SU-DHL-6 (cell line): Measurements from ENCODE around the gene CHRM3.

Experiments used
- H2AFZ ChIP-seq: fragments of 200-600 bp; sonication (generic); 2 replicates; pipeline ENCODE4 v1.6.1; 2014; ENCODE audit warnings: low read depth, mild to moderate bottlenecking, moderate library complexity, mixed read lengths, antibody characterized with exemption, low read length; ENCODE audit not compliant: severe bottlenecking
- H3F3A ChIP-seq: fragments of 200-600 bp; shearing (Covaris generic); 2 replicates; pipeline ENCODE4 v1.6.0; 2016; ENCODE audit warnings: antibody characterized with exemption, mild to moderate bottlenecking; ENCODE audit not compliant: insufficient read depth
- H3K27ac ChIP-seq: fragments of 200-600 bp; sonication (generic); 2 replicates; pipeline ENCODE4 v1.5.1; 2016; ENCODE audit warnings: low read depth, mild to moderate bottlenecking, low read length, moderate library complexity, mixed read lengths
- H3K27me3 ChIP-seq: fragments of 200-600 bp; sonication (generic), shearing (Covaris generic); 2 replicates; pipeline ENCODE4 v1.6.0; 2014; ENCODE audit warnings: mild to moderate bottlenecking, low read length
- H3K36me3 ChIP-seq: fragments of 200-600 bp; sonication (generic); 2 replicates; pipeline ENCODE4 v1.6.1; 2014; ENCODE audit warnings: mild to moderate bottlenecking, low read length, mixed read lengths
- H3K4me2 ChIP-seq: fragments of 300-600, 200-600 bp; shearing (Covaris generic), sonication (generic); 2 replicates; pipeline ENCODE4 v1.6.0; 2014; ENCODE audit warnings: low read length, low read depth, mild to moderate bottlenecking; ENCODE audit not compliant: poor library complexity, severe bottlenecking
- H3K4me3 ChIP-seq: fragments of 200-600 bp; sonication (generic); 2 replicates; pipeline ENCODE4 v1.5.1; 2014; ENCODE audit warnings: antibody characterized with exemption, low read length, mild to moderate bottlenecking, mixed read lengths; ENCODE audit not compliant: insufficient read depth, poor library complexity, severe bottlenecking
- H3K79me2 ChIP-seq: fragments of 200-600 bp; sonication (generic); 2 replicates; pipeline ENCODE4 v1.6.1; 2014; ENCODE audit warnings: mild to moderate bottlenecking, low read length, moderate library complexity; ENCODE audit not compliant: insufficient read depth
- H3K9ac ChIP-seq: fragments of 200-600 bp; sonication (generic); 2 replicates; pipeline ENCODE4 v1.7.0; 2014; ENCODE audit warnings: mild to moderate bottlenecking, low read length
- H3K9me2 ChIP-seq: fragments of 200-600 bp; sonication (generic); replicated peaks from 2 replicates; pipeline ENCODE4 v1.6.1; 2014; ENCODE audit warnings: low read length; ENCODE audit not compliant: insufficient read depth
- H3K9me3 ChIP-seq: fragments of 200-600 bp; sonication (generic); 2 replicates; pipeline ENCODE4 v1.6.1; 2014; ENCODE audit warnings: low read length, mixed read lengths; ENCODE audit not compliant: insufficient read depth
- H4K20me1 ChIP-seq: fragments of 200-600 bp; sonication (generic); 2 replicates; pipeline ENCODE4 v1.6.1; 2014; ENCODE audit warnings: low read depth, mild to moderate bottlenecking, antibody characterized with exemption, low read length, moderate library complexity, mixed read lengths
- EZH2phosphoT487 ChIP-seq: fragments of 200-600 bp; sonication (generic), shearing (Covaris generic); conservative IDR thresholded peaks from 2 replicates; pipeline ENCODE4 v1.6.1; 2018; ENCODE audit warnings: mild to moderate bottlenecking, antibody characterized with exemption, low read length, moderate library complexity, mixed read lengths
- TF ChIP-seq, protein P1 (sequence below): fragments of 200-600 bp; sonication (generic); IDR thresholded peaks from one replicate; pipeline ENCODE4 v1.5.1; 2017; ENCODE audit warnings: antibody characterized with exemption, mild to moderate bottlenecking, low read length, moderate library complexity; ENCODE audit not compliant: insufficient read depth, poor library complexity, severe bottlenecking

CHRM3 gene

DNA sequence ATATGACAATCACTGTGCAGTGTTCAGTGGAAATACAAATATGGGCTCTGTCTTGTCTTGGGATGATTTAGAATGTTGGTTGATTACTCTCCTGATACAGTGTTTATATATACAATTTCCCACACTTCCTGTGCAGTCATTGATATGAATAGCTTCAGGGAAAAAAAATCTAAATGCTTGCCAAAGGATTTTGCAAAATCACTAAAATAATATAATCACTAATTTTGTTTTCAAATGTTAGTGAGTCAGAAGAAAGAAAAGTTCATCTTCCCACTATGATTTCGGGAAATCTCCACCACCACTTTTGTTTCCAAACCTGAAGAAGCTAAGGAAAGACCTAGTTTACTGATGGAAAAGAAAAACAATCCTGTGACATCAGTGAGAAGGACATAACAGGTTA, 32.1 kb upstream of the CHRM3 start:
- no peak overlapping the region for H3K9ac ChIP-seq
- H3K4me3 ChIP-seq, result no peak overlapping the region
- no peaks in the 10 kb centered on the region for H3K9me3 ChIP-seq
- H3K79me2 ChIP-seq, result no peaks in the 10 kb centered on the region
- H4K20me1 ChIP-seq, result no peaks in the 10 kb centered on the region
- no peak overlapping the region for H2AFZ ChIP-seq
- H3K36me3 ChIP-seq, result no peaks in the 10 kb centered on the region
- H3K27ac ChIP-seq, result no peak overlapping the region
- H3K27me3 ChIP-seq, result no peaks in the 10 kb centered on the region
- no peak overlapping the region for H3K4me2 ChIP-seq
- TF ChIP-seq, protein P1, sequence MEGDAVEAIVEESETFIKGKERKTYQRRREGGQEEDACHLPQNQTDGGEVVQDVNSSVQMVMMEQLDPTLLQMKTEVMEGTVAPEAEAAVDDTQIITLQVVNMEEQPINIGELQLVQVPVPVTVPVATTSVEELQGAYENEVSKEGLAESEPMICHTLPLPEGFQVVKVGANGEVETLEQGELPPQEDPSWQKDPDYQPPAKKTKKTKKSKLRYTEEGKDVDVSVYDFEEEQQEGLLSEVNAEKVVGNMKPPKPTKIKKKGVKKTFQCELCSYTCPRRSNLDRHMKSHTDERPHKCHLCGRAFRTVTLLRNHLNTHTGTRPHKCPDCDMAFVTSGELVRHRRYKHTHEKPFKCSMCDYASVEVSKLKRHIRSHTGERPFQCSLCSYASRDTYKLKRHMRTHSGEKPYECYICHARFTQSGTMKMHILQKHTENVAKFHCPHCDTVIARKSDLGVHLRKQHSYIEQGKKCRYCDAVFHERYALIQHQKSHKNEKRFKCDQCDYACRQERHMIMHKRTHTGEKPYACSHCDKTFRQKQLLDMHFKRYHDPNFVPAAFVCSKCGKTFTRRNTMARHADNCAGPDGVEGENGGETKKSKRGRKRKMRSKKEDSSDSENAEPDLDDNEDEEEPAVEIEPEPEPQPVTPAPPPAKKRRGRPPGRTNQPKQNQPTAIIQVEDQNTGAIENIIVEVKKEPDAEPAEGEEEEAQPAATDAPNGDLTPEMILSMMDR, result no peak
- no peak for TF ChIP-seq EZH2phosphoT487
- no peaks in the 10 kb centered on the region for H3F3A ChIP-seq
- H3K9me2 ChIP-seq, result no peaks in the 10 kb centered on the region

DNA sequence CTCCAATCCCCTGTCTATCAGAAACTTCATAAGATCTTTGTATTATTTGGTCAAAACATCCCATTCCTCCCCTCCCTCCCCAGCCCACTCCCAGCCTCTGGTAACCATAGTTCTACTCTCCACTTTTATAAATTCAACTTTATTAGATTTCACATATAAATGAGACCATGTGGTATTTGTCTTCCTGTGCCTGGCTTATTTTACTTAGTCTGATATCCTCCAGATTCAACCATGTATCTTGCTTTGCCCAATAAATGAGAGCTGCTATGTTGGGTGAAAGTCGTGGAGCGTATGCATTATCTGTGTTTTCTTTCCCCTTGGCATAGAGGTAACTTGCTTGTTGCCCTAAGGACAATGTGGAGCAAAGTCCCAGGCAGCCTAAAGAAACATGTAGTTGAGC, 28.5 kb upstream of the CHRM3 start:
- Histone ChIP-seq H3K79me2 (no peaks in the 10 kb centered on the region), H3K36me3 (no peaks in the 10 kb centered on the region), H3K4me3 (no peak overlapping the region), H3F3A (no peaks in the 10 kb centered on the region), H3K27me3 (no peaks in the 10 kb centered on the region), H2AFZ (no peak overlapping the region), H4K20me1 (no peaks in the 10 kb centered on the region), H3K27ac (no peak overlapping the region), H3K9me3 (no peaks in the 10 kb centered on the region), H3K9me2 (no peaks in the 10 kb centered on the region), H3K9ac (no peak overlapping the region), H3K4me2 (no peak overlapping the region)
- no peak for TF ChIP-seq EZH2phosphoT487
- TF ChIP-seq, protein P1, result no peak

DNA sequence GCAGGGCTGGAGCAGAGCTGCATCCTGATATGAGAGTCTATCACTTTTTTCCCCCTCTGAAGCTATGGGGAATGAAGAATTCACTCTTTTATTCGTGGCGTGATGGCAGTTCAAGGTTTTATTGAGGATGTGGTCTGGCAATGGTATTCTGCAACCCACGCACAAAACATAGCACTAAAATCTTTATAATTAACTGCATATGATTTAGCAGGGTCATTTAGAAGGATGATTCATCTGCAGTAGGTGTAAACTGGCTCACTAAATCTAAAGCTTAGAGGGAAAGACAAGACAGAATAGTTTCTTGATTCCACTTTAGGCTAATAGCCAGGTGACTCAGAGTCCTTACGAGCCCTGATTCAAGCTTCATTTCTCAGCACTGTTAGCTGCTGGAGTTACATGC, 25.0 kb upstream of the CHRM3 start:
- H3K36me3 ChIP-seq, result no peaks in the 10 kb centered on the region
- H3K27me3 ChIP-seq, result no peaks in the 10 kb centered on the region
- H3F3A ChIP-seq, result no peaks in the 10 kb centered on the region
- H3K9me2 ChIP-seq, result no peaks in the 10 kb centered on the region
- no peak overlapping the region for H2AFZ ChIP-seq
- H4K20me1 ChIP-seq, result no peaks in the 10 kb centered on the region
- no peaks in the 10 kb centered on the region for H3K9me3 ChIP-seq
- no peaks in the 10 kb centered on the region for H3K79me2 ChIP-seq
- no peak overlapping the region for H3K4me3 ChIP-seq
- no peak overlapping the region for H3K27ac ChIP-seq
- H3K9ac ChIP-seq, result no peak overlapping the region
- no peak overlapping the region for H3K4me2 ChIP-seq
- TF ChIP-seq EZH2phosphoT487, result no peak
- TF ChIP-seq, protein P1, result no peak
